GM12878 (cell line): Measurements from ENCODE around the gene IL36RN.

Experiments used
- CTCF ChIP-seq, 3 experiments: IDR thresholded peaks in 2 of 3; conservative IDR thresholded peaks in 1 of 3; 2 replicates each; pipeline ENCODE4 v1.5.1; 2011; ENCODE audit warnings: low read depth in 3 of 3, low read length in 3 of 3, mild to moderate bottlenecking in 3 of 3, control low read depth in 2 of 3, moderate library complexity in 2 of 3, inconsistent platforms in 1 of 3, mixed read lengths in 1 of 3; ENCODE audit not compliant: control insufficient read depth in 2 of 3, insufficient read depth in 1 of 3; ENCODE audit errors: extremely low read depth in 1 of 3
- EP300 ChIP-seq, 2 experiments: fragments of 150-350 bp in 1 of 2; IDR thresholded peaks; 2 replicates each; pipeline ENCODE4 v1.6.1; 2011 to 2012; ENCODE audit warnings: low read depth in 2 of 2, low read length in 2 of 2, borderline replicate concordance in 1 of 2, improper control_type of control experiment in 1 of 2, inconsistent platforms in 1 of 2; ENCODE audit not compliant: control insufficient read depth in 1 of 2
- JUNB ChIP-seq: IDR thresholded peaks from 2 replicates; pipeline ENCODE4 v1.6.1; 2016; ENCODE audit warnings: antibody characterized with exemption, mild to moderate bottlenecking
- TARDBP ChIP-seq: IDR thresholded peaks from 2 replicates; pipeline ENCODE4 v1.6.1; 2016; ENCODE audit warnings: borderline replicate concordance
- ZNF687 ChIP-seq: fragments of 450-650 bp; IDR thresholded peaks from 2 replicates; pipeline ENCODE4 v1.6.1; 2017; ENCODE audit warnings: mild to moderate bottlenecking, moderate library complexity

GRCh38 chr2:113036763-113037162, 22.2 kb upstream of the IL36RN start:
- TF ChIP-seq TARDBP (no peak), EP300 (IDR thresholded peaks at IDR 0.05; ENCODE audit: borderline replicate concordance in 1 of 2, control insufficient read depth in 1 of 2, low read depth in 2 of 2, low read length in 2 of 2) (no peak), JUNB (no peak), CTCF (IDR thresholded peaks at IDR 0.05 in 2 of 3, conservative IDR thresholded peaks at IDR 0.05 in 1 of 3; ENCODE audit: control insufficient read depth in 2 of 3, extremely low read depth in 1 of 3, insufficient read depth in 1 of 3, low read depth in 3 of 3, low read length in 3 of 3) (no peak), ZNF687 (no peak)
